Spleen (tissue), 11 donors: ENCODE measurements around the gene PCF11. TPM values are rescaled to one million over a fixed set of nuclear protein-coding genes. Genes with fewer than 3 reads are reported as not detected.
A peak's percentile ranks its signal among the peaks of the same experiment; 100 is the strongest.

ENCODE experiments used
- DNase-seq: peaks from one replicate; pipeline ENCODE4 v3.0.0-alpha.2; 2020
- H3K27ac ChIP-seq, 8 donors: fragments of 200-600 bp; sonication (generic) in 7 of 8; 1 replicate in 4 of 8; 2 replicates in 4 of 8; pipeline versions ENCODE4 v1.5.0 to v1.8.0; 2016 to 2021; ENCODE audit warnings: inconsistent platforms in 4 of 8, mild to moderate bottlenecking in 4 of 8, moderate library complexity in 1 of 8
- H3K27me3 ChIP-seq, 7 donors: fragments of 200-600 bp; sonication (generic) in 6 of 7; replicated peaks in 1 of 7; 1 replicate in 4 of 7; 2 replicates in 3 of 7; pipeline versions ENCODE4 v1.5.0 to v1.8.0; 2016 to 2021; ENCODE audit warnings: inconsistent platforms in 3 of 7, mild to moderate bottlenecking in 1 of 7
- H3K36me3 ChIP-seq, 6 donors: fragments of 200-600 bp; sonication (generic) in 5 of 6; 1 replicate in 4 of 6; 2 replicates in 2 of 6; pipeline versions ENCODE4 v1.5.0 to v1.8.0; 2016 to 2021; ENCODE audit warnings: inconsistent platforms in 2 of 6
- H3K4me1 ChIP-seq, 6 donors: fragments of 200-600 bp; sonication (generic) in 5 of 6; 1 replicate in 3 of 6; 2 replicates in 3 of 6; pipeline versions ENCODE4 v1.5.0 to v1.8.0; 2016 to 2021; ENCODE audit warnings: inconsistent platforms in 3 of 6
- H3K4me3 ChIP-seq, 8 donors: fragments of 200-600 bp; sonication (generic) in 7 of 8; 1 replicate in 4 of 8; 2 replicates in 4 of 8; pipeline versions ENCODE4 v1.5.0 to v1.8.0; 2016 to 2021; ENCODE audit warnings: inconsistent platforms in 4 of 8, mild to moderate bottlenecking in 4 of 8, moderate library complexity in 2 of 8
- H3K9me3 ChIP-seq, 8 donors: fragments of 200-600 bp; sonication (generic) in 7 of 8; 1 replicate in 4 of 8; 2 replicates in 4 of 8; pipeline versions ENCODE4 v1.5.0 to v1.8.0; 2016 to 2021; ENCODE audit warnings: inconsistent platforms in 4 of 8
- CTCF ChIP-seq, 11 experiments: fragments of 200-600 bp in 7 of 11; fragments of 450-650 bp in 4 of 11; sonication (generic) in 4 of 11; IDR thresholded peaks in 8 of 11; conservative IDR thresholded peaks in 3 of 11; 1 replicate in 7 of 11; 2 replicates in 4 of 11; pipeline versions ENCODE4 v1.4.0 to v1.8.0; 2016 to 2021; ENCODE audit warnings: antibody characterized with exemption in 11 of 11, inconsistent platforms in 4 of 11, mild to moderate bottlenecking in 1 of 11
- POLR2A ChIP-seq, 3 donors: fragments of 450-650 bp; IDR thresholded peaks; one replicate each; pipeline ENCODE4 v1.5.1; 2017; ENCODE audit warnings: antibody characterized with exemption in 3 of 3, mild to moderate bottlenecking in 1 of 3
- POLR2AphosphoS5 ChIP-seq, 3 donors: sonication (generic); formaldehyde crosslinking; IDR thresholded peaks; one replicate each; pipeline ENCODE4 v1.5.1; 2017; ENCODE audit warnings: antibody characterized with exemption in 3 of 3
- WGBS, 5 donors: extraction: QIAGEN DNeasy Blood & Tissue Kit in 3 of 5; methylation state at CpG; one replicate each; pipeline versions ENCODE4 v1.1.5 to v1.1.7; 2013 to 2018; 5-methylcytosine and 5-hydroxymethylcytosine counted together
- intact Hi-C: fragments of 100-400 bp; cut with DNase I; formaldehyde crosslinking; loops from one replicate; pipeline ENCODE4 v1.15.0; 2023; ENCODE audit warnings: low total_unique reads
- polyA plus RNA-seq, 3 donors: library from polyadenylated mRNA; stranded (reverse); fragments of 200-250 nt; gene quantifications; one replicate each; pipeline ENCODE4 v1.2.1, GENCODE V29; 2013
- total RNA-seq, 7 donors: library from RNA; depleted of rRNA in 3 of 7; stranded (reverse); fragments of >200 nt in 3 of 7; fragmentation: NEBNext Ultra II Directional in 4 of 7; extraction: Animal tissue kit (Norgen Biotek cat#: 25700) in 4 of 7; gene quantifications; one replicate each; pipeline versions ENCODE4 v1.1.0 to v1.2.1, GENCODE V29; 2016 to 2021
- donor health status: healthy with polysubstance abuse.
- donor health status: DM: no; HTN: no; CAD: no; lungs with moderate emphysema.
- donor health status: DM: no; HTN: no; CAD: no.
- donor health status: Bipolar disorder and iron deficiency.
- donor health status: healthy.
- donor health status: DM: no; HTN: no; CAD: no.
- donor health status: DM: yes; HTN: yes; CAD: no.

The PCF11 gene
- total and polyA plus RNA-seq, 10 donors = 34.4 to 120 (median 88.7) TPM

GRCh38 chr11:83122050-83122449 is 34.9 kb upstream of the PCF11 start:
- no peaks in the 10 kb centered on the region for H3K36me3 ChIP-seq
- peaks cover 11 to 43% (median 15%) of the 10 kb centered on the region in 6 donors for H3K4me1 ChIP-seq
- no peak overlapping the region for H3K4me3 ChIP-seq
- DNase-seq = no peak
- intact Hi-C loops = no loop called here
- no peaks in the 10 kb centered on the region for H3K27me3 ChIP-seq
- H3K9me3 ChIP-seq = no peaks in the 10 kb centered on the region
- TF ChIP-seq CTCF (IDR thresholded peaks at IDR 0.05 in 8 of 11, conservative IDR thresholded peaks at IDR 0.05 in 3 of 11) (no peak), POLR2AphosphoS5 (IDR thresholded peaks at IDR 0.05) (no peak), POLR2A (IDR thresholded peaks at IDR 0.05) (no peak)
- peak overlapping the region in 1 of 8 donors; percentile 2 for H3K27ac ChIP-seq

- Histone ChIP-seq H3K4me1 (peaks cover 7 to 37% (median 11%) of the 10 kb centered on the region in 6 donors), H3K4me3 (no peak overlapping the region), H3K27ac (no peak overlapping the region), H3K27me3 (no peaks in the 10 kb centered on the region), H3K9me3 (no peaks in the 10 kb centered on the region), H3K36me3 (no peaks in the 10 kb centered on the region)
- WGBS, 5 donors = 88 to 92% (median 89%) methylated on average over 2 of the region's 2 CpGs
- TF ChIP-seq CTCF (IDR thresholded peaks at IDR 0.05 in 8 of 11, conservative IDR thresholded peaks at IDR 0.05 in 3 of 11) = no peak
- no peak for TF ChIP-seq POLR2A (IDR thresholded peaks at IDR 0.05)
- no peak for TF ChIP-seq POLR2AphosphoS5 (IDR thresholded peaks at IDR 0.05)
- intact Hi-C loops = no loop called here
- DNase-seq = no peak
These were observed 34.2 kb upstream of the PCF11 start for GRCh38 chr11:83122766-83123165.

GRCh38 chr11:83124636-83125424 is 32.1 kb upstream of the PCF11 start:
- H3K9me3 ChIP-seq = no peaks in the 10 kb centered on the region
- intact Hi-C loops = no loop called here
- 80 to 86% (median 83%) methylated on average over 4 of the region's 4 CpGs for WGBS, 5 donors
- H3K4me3 ChIP-seq = no peak overlapping the region
- no peak for DNase-seq
- H3K27ac ChIP-seq = no peak overlapping the region
- H3K27me3 ChIP-seq = no peaks in the 10 kb centered on the region
- peaks cover 0 to 18% (median 0%) of the 10 kb centered on the region in 6 donors for H3K4me1 ChIP-seq
- H3K36me3 ChIP-seq = no peaks in the 10 kb centered on the region
- TF ChIP-seq POLR2AphosphoS5 (IDR thresholded peaks at IDR 0.05) (no peak), POLR2A (IDR thresholded peaks at IDR 0.05) (no peak), CTCF (IDR thresholded peaks at IDR 0.05 in 8 of 11, conservative IDR thresholded peaks at IDR 0.05 in 3 of 11) (no peak)

- H3K4me1 ChIP-seq = peaks cover 0 to 11% (median 0%) of the 10 kb centered on the region in 6 donors
- no peaks in the 10 kb centered on the region for H3K27me3 ChIP-seq
- TF ChIP-seq POLR2A (IDR thresholded peaks at IDR 0.05) (no peak), CTCF (IDR thresholded peaks at IDR 0.05 in 8 of 11, conservative IDR thresholded peaks at IDR 0.05 in 3 of 11) (no peak)
- intact Hi-C loops = no loop called here
- no peaks in the 10 kb centered on the region for H3K36me3 ChIP-seq
- H3K9me3 ChIP-seq = no peaks in the 10 kb centered on the region
- H3K4me3 ChIP-seq = no peak overlapping the region
- DNase-seq = no peak
- 74 to 92% (median 86%) methylated on average over 5 of the region's 5 CpGs for WGBS, 5 donors
- no peak overlapping the region for H3K27ac ChIP-seq
These were observed 31.4 kb upstream of the PCF11 start for GRCh38 chr11:83125577-83125976.
